ENCODE results near the gene DIP2B.

The DIP2B gene

DNA sequence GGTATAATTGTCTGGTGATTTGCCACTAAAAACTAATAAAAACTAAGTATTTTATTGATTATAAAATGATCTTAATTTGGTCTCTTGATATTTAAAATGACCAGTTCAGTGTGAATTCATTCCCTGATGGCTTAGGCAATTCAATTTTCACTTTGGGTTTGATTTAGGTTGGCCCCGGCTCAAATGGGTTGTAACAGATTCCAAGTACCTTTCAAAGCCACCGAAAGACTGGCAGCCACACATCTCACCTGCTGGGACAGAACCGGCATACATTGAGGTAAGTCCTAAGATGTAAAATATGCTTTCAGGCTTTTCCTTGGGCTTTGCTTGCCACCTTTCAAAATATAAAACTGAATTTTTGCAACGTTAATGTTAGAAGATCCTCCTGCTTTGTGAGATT lies 181.6 kb downstream of the DIP2B start:
- DNase-seq, result no peak

DNA sequence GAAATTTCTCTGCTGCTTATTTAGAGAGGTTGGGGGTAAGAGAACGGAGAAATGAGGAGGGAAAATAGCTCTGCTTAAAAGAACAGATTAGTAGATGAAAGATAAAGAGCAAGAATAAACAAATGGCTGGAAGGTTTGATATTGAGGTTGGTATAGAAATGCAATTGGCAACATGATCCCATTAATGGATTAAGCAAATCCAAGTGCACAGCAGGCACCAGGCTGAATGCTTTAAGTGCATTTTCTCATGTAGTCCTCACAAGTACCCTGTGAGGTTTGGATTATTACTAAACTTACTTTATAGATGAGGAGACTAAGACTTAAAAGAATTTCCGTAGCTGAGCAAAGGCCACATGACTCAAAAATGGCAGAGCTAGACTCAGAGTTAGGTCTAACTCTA lies 182.2 kb downstream of the DIP2B start:
- DNase-seq, result no peak

DNA sequence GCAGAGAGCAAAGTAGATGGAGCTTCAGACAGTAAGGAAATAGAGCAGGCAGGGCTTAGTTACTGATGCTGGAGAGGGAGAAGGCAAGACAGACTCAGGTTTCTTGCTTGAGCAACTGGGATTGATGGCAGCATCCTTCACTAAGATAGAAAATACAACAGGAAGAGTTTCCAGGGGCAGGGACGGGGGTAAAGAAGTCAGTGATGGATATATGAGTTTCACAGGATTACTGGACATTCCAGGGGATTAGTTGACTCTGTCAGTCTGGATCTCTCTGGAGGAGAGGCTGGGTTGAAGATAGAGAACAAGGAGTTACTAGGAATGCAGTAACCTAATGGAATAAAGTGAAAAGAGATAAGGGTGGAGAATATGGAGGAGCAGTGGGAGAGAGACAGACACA lies 184.7 kb downstream of the DIP2B start:
- DNase-seq, result no peak

DNA sequence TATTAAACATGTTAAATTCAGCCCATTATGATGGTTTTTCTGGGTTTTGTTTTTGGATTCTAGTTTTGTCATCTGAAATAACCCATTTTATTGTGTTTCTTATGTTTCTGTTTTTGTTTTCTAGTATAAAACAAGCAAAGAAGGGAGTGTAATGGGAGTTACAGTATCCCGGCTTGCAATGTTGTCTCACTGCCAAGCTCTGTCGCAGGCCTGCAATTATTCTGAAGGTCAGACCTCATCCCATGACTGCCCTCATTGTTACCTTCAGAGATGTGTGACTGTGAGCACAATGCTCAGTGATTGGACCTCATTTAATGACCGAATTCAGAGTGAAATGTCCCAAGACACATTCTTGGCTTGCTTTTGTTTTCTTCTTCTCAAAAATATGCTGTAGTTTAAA lies 186.1 kb downstream of the DIP2B start:
- DNase-seq, result no peak

DNA sequence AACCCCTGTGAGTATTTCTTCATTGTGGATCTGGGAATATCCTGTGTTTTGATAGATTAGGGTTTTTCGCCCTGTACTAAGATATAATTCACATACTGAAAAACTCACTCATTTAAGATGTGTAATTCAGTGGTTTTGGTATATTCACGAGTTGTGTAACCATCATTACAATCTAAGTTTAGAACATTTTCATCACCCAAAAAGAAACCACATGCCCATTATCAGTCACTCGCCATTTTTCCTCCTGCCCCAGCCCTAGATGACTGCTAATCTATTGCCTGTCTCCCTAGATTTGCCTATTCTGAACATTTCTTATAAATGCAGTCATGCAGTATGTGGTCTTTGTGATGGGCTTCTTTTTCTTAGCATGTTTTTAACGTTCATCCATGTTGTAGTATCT lies 191.2 kb downstream of the DIP2B start:
- DNase-seq, result no peak

DNA sequence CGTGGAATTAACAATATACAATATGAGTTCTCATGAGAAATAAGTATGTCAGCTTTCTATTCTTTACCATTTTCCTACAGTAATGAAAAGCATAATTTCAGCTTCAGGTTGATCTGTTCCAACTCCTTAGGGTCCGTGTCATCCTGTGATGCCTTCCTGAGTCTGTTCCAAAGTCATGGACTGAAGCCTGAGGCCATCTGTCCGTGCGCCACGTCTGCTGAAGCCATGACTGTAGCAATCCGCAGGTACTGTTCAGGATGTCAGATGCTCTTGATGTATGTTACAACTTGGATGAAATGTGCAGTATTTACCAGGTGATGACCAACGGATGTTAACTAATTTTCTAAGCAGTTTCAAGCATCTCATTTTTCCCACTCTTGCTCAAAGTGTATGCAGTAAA lies 192.1 kb downstream of the DIP2B start:
- no peak for DNase-seq

DNA sequence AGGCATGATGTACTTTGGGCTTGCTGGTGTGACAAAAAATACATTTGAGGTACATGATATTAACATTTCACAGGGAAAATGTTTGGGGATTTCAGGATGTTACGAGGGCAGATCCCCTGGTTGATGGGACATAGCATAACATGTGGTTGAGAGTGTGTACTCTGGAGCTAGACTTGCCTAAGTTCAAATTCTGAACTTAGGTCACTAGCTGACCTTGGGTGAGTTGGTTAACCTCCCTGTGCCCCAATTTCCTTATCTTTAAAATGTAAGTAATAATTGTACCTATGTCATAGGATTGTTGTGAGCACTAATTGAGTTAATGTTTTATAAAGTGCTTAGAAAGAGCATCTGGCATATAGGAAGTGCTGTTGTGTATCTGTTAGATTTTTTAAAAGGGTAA lies 194.4 kb downstream of the DIP2B start:
- no peak for DNase-seq

DNA sequence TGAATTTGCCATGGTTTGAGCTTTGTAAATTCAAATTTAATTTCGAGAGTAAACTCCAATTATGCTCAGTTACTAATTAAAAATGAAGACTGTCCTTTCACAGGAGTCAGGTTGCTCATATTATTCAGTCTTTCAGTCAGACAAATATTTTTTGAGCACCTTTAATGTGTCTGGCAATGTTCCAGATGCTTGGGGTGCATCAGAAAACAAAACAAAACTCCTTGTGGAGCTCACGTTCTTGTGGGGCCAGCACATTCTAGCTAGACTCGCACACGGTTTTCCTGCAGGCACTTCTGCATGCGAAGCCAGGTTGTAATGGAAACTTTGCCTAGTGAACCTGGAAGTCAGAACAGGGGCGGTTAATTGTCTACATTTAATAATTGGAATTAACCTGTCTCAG lies 195.2 kb downstream of the DIP2B start:
- no peak for DNase-seq

DNA sequence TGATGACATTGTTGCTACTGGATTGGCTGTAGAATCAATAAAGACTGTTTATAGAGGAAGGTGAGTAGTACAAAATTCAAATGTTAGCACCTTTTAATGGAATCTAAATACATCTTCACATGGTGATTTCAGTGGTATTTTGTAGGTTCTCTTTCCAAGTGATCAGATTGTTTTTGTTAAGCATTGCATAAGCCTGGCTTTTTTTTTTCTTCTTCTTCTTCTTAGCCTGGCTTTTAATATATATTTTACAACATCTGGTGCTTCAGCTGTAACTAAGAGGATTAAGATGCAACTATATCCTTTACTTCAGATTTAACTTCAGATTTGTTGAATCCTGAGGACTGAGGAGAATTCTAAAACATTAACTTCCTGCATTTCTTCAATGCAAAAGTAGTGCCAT lies 201.8 kb downstream of the DIP2B start:
- no peak for DNase-seq

DNA sequence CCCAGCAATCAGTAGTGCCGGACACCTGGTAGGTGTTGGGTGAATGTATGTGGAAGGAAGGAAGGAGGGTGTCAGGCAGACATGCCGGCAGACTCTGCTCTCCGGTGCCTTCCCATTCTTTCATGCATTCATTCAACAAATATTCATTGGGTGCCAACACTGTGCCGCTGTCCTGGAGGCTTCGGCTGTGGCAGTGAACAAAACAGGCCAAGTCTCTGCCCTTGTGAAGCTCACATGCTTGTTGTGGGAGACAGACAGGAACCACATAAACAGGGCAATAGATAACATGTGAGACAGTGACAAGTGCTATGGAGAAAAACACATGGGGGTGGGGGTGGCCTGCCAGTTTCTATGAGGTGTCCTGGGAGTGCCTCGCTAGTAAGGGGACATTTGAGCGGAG lies 202.6 kb downstream of the DIP2B start:
- no peak for DNase-seq

DNA sequence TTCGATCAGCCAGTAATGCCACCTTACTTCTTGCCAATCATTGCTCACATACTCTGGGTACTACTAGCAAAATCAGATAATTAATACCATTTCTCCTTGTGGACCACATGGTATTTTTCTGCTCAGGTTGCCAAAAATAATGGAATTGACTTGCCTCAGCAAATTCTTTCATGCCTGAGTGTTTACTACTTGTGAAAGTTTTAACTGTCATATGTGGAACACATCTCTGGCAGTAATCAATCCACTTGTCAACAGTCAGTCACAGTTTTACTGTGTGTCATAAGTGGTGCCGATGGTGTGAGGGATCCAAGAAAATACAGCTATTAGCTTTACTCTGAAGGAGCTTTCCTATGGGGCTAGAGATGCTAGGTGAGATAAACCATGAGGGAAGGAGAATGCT lies 203.8 kb downstream of the DIP2B start:
- no peak for DNase-seq

DNA sequence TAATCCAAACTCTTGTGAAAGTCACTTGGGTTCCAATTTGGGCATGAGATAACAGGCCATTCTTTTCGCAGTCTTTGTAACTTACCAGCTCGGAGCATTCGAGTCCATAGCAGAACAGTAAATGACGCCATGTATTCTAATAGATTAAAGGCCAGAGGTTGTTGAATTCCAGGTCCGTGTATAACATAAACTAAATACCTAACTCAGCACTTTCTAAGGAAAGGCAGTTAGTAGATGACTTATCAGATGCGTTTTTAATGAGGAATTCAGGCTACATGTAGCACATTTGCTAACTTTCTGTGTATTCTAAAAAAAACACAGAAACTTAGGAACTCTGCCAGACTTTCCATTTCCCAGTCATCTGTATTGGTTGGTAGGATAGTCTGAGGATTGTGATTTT lies 206.3 kb downstream of the DIP2B start:
- DNase-seq, result no peak

DNA sequence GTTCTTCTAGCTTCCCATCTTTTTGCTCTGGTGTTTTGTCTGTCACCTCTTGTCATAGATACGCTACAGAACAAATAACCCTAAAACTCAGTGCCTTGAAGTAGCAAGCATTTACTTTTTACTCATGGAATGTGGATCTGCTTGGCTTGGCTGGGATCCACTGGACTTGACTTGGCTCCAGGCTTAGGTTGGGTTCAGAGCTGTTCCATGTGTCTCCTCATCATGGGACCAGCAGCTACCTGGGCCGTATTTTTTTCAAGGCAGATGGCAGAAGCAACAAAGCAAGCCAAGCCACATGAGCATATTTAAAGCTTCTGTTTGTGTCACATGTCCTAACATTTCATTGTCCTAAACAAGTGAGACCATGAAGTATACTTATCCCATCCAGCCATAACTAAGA lies 210.4 kb downstream of the DIP2B start:
- DNase-seq, result no peak

DNA sequence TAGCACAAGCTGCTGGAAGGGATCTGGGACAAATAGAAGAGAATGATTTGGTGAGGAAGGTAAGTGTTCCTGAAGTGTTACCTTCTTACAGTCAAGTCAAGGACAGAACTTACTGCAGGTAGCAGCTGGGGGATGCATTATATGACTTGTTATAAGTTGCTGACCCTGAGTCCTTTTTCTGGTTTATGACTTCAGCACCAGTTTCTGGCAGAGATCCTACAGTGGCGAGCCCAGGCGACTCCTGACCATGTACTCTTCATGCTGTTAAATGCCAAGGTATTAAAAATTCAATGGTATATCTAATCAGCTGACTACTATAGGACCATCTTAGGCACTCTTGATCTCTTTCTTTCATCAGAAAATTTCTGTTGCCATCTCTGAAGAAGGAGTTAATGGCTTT lies 214.0 kb downstream of the DIP2B start:
- no peak for DNase-seq

DNA sequence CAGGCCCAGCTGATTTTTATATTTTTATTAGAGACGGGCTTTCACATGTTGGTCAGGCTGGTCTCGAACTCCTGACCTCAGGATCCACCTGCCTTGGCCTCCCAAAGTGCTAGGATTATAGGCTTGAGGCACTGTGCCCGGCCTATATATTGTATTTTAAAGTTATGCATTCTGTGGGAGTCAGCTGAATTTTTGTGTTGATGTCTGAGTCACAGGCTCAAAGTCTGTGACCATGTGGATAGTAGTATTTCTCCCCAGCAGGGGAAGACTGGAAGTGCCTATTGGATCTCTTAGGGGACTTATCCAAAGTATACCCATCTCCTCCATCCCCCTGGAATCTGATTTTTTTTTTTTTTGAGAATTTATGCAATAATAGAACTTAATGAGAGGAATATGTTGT lies 215.3 kb downstream of the DIP2B start:
- DNase-seq, result no peak

DNA sequence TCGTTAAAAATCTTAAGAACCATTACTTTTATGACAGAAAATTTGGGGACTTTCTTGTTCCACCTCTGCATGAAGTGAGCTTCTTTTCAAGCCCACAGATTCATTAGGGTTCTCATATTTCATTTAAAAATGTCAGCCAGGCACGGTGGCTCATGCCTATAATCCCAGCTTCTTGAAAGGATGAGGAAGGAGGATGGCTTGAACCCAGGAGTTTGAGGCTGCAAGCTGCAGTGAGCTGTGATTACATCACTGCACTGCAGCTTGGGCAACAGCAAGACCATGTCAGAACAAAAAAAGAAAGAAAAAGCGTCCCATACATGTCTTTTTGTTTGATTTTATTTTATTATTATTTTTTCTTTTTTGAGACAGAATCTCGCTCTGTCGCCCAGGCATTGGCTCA lies 215.7 kb downstream of the DIP2B start:
- DNase-seq, result no peak

DNA sequence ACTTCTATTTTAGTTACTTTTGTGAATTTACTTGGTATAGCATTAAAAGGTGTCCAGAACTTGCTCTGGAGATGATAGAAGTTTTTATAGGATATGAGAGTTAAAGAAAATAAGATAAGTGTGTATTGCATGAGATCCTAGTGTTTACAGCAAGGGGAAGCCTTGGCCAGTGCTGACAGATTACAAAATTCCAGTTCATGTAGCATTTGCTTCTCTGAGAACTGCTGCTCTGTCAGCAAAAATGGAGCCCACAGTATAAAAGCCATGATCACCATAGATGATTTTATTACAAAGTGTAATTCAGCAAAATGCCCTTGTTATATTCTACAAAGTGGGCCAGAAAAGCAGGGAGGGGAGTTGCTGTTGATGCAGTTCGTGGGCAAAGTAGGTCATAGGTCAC lies 219.1 kb downstream of the DIP2B start:
- no peak for DNase-seq

DNA sequence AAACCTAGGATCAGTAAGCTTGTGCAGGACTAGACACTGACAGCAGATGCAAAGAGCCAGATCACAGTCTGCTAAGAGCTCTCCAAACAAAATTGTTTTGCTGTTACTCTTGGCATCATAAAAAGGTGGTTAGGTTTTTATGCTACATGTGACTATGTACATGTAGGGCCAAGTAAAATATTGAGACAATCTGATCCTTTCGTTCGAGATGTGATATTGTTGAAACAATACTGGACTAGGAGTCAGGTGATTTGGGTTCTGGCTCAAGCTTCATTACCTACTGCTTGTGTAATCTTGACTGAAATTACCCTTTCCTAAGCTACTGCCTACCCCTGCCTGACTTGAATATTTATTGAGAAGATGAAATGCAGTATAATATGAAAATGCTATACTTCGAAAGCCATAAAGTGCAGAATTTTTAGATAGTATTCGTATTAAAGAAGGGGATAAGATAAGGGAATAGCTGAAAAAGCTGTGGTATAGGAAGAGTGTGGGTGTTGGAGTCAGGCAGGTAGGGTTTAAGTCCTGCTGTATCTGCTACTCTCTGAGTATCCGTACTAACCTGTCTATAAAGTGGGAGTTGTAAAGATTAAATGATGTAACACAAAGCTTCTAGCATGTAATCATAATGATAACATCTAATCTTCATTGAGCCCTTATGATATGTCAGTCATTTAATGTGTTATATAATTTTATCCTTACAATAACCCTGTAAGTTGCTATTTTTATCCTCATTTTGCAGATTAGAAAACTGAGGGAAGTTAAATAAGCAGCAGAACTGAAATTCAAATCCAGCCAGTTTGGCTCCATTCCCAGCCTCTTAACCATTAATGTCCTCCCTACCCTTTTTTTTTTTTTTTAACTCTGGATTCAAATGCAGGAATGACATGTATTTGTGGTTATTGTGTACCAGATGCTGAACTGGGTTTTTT lies 220.5 kb downstream of the DIP2B start:
- DNase-seq, result no peak

DNA sequence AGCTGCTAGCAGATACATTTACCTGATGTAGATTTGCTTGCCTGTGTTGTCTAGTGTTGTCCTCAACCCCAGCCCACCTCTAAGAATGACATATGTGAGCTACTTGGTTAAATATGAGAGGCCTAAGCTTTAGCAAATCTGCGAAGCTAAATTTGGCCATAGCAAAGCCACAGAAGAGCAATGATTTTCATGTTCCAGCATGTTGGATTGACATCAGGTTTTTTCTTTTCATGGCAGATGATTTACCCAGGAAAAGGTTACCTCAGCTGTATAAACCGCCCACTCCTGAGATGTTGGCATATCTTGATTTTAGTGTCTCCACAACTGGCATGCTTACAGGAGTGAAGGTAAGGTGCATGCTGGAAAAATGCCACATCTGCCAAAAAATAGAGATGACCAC lies 222.7 kb downstream of the DIP2B start:
- no peak for DNase-seq

DNA sequence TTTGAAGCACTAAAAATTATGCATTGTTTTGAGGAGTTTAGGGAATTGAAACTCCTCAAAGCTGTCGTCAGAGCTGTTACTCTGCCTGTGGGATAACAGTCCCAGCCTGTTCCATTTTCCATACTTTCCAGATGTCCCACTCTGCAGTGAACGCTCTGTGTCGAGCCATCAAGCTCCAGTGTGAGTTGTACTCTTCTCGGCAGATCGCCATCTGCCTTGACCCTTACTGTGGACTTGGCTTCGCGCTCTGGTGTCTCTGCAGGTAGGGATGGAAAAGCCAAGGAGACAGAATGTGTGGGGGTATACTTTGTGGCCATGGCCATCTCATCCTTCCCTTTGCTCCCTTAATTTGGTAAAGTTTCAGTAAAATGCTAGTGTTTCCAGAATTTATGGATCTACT lies 223.6 kb downstream of the DIP2B start:
- DNase-seq, result no peak

DNA sequence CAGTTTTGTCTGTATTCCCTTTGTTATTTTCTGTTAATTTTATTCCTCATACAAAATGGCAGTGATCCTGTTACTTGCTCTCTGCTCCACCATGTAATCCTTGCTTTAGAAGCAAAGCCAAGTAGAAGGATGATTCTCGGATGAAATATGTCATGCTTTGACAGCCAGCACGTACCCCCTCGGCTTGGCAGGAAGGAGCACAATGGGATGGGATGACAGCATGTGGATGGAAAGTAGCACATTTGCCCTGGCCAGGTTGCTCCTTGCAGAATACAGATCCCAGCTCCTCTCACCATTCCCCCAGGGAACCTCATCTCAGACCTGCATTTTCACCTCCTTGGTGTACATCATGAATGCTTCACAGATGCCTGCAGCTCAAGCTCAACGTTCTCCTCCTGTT lies 224.1 kb downstream of the DIP2B start:
- no peak for DNase-seq

DNA sequence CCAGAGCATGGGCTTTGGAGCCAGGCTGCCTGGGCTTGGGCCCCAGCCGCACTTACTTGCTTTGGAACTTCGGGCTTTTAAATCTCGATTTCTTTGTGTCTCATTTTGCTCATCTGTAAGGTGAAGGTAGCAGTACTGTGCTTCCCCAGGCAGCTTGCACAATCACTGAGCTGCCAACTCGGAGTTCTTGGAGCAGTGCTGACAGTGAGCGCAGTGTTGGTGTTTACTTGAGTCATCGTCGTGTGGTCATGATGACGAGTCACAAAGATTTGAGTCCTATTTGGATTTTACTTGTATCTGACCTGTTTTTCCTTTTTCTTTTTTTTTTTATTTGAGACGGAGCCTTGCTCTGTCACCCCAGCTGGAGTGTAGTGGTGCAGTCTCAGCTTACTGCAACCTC lies 227.8 kb downstream of the DIP2B start:
- DNase-seq, result no peak

DNA sequence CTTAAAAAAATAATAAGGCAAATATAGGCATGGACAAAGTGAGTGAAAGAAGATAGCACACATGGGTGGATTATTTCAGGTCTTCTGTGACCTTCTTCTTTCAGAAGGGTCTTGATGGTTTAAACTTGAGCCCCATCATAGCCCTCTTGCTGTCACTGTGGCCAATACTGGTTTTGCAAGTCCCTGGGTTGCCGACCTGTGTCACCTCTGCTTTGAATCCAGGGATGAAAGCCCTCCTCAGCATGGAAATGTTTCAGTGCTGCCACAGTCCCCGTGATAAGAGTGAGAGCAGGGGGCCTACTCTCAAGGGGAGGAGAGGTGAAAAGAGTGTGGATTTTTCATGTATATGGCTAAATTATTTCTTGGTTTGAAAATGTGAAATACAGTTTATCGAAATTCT lies 228.9 kb downstream of the DIP2B start:
- DNase-seq, result no peak

DNA sequence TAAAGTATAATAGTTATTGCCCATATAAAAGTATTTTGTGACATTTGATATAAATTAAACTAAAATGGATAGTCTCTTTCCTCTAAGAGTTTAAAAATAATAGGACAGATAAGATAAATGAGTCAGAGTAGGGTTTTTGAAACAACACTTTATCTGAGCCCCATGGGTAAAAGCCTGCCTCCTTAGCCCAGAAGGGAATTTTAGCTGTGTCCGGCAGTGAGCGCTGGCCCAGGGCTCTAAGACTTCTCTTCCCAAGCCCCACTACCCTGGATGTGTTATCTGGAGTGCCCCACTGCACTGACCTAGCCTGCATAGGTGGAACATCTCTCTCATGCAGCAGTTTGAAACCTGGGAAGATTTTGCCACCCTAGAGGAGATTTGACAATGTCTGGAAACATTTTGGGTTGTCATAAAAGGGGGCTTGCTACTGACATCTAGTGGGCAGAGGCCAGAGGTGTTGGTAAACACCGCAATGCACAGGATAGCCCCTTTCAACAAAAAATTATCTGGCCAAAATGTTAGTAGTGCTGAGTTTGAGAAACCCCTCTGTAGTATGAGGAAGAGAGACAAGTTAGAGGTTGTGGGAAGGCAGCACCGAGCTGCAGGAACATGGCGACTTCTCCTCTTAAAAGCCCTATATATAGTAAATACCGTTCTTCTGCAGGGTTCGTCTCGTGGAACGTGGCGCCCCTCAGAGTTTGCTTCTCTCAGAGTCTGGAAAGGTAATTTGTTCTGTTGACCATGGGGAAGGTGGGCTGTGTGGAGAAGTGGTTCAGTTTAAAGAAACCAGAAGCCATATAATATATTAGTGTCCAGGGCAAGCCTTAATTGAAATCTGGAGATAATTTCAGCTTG lies 229.9 kb downstream of the DIP2B start:
- peak; percentile 35 for DNase-seq

Measured in activated CD4-positive, alpha-beta T cell treated with anti-CD3 and anti-CD28 coated beads, Interleukin-10, Interleukin-2, amounts not matched to agents 100 ng/mL and 50 ng/mL, durations not matched to agents 16 hours and 8 hours (primary cell).